NT2/D1 (cell line): Measurements from ENCODE around the gene TSC22D2.

Experiments used
- YY1 ChIP-seq: IDR thresholded peaks from 2 replicates; pipeline ENCODE4 v1.6.1; 2011; ENCODE audit not compliant: insufficient read length, insufficient read depth
- ZNF274 ChIP-seq: IDR thresholded peaks from 2 replicates; pipeline ENCODE4 v1.6.1; 2011; ENCODE audit warnings: mild to moderate bottlenecking, low read depth, low read length

GRCh38 chr3:150479370-150479769 lies 71.3 kb downstream of the TSC22D2 start:
- no peak for TF ChIP-seq ZNF274
- TF ChIP-seq YY1 = no peak
